GM13976 (cell line): ENCODE results near the gene DCUN1D3.
"Not testable (repeated sequence)": the region's sequence is repeated elsewhere in the genome, so short reads cannot be mapped to it uniquely, and the experiment has no call there.

ENCODE experiments used
- DNase-seq: peaks from one replicate; pipeline ENCODE4 v3.0.0; 2012; ENCODE audit warnings: low spot score
- in situ Hi-C: fragments of 300-500 bp; cut with MboI; formaldehyde crosslinking; loops from one replicate; pipeline ENCODE4 v1.12.0; 2022; ENCODE audit warnings: low sequenced_read_pairs, mixed read lengths, inconsistent platforms; ENCODE audit not compliant: unreplicated experiment
- TF ChIP-seq, protein P1 (sequence below): IDR thresholded peaks from 2 replicates; pipeline ENCODE4 v1.5.1; 2012; ENCODE audit warnings: borderline replicate concordance, mild to moderate bottlenecking; ENCODE audit not compliant: insufficient read depth; ENCODE audit errors: extremely low read depth, missing control alignments, control extremely low read depth

The DCUN1D3 gene

DNA sequence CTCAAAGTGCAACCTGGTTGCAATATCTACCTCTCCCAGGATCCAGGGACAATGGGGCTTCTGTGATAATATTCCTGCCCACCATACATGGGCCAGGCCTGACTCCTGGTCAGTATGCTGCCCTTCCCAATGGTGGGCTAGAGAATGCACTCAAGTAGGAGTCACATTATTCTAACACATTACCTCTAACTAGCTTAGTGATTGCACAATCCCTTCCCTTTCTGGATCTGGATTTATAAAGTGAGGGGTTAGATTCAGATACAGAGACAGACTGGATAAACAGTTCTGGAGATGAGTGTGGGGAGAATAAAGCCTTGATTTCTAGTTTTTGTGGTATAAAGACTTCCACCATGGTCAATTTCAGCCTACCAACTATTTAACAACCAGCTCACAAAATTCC is 33.4 kb upstream of the DCUN1D3 start:
- TF ChIP-seq, protein P1, sequence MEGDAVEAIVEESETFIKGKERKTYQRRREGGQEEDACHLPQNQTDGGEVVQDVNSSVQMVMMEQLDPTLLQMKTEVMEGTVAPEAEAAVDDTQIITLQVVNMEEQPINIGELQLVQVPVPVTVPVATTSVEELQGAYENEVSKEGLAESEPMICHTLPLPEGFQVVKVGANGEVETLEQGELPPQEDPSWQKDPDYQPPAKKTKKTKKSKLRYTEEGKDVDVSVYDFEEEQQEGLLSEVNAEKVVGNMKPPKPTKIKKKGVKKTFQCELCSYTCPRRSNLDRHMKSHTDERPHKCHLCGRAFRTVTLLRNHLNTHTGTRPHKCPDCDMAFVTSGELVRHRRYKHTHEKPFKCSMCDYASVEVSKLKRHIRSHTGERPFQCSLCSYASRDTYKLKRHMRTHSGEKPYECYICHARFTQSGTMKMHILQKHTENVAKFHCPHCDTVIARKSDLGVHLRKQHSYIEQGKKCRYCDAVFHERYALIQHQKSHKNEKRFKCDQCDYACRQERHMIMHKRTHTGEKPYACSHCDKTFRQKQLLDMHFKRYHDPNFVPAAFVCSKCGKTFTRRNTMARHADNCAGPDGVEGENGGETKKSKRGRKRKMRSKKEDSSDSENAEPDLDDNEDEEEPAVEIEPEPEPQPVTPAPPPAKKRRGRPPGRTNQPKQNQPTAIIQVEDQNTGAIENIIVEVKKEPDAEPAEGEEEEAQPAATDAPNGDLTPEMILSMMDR, result no peak
- DNase-seq, result no peak
- in situ Hi-C loops, result no loop called here

- no peak for DNase-seq
- TF ChIP-seq, protein P1, result no peak
- in situ Hi-C loops, result no loop called here
These were observed 31.0 kb upstream of the DCUN1D3 start for GRCh38 chr16:20931066-20931600.

- in situ Hi-C loops, result no loop called here
- no peak for DNase-seq
- TF ChIP-seq, protein P1, result no peak
These were observed 30.2 kb upstream of the DCUN1D3 start for GRCh38 chr16:20930365-20930690.

GRCh38 chr16:20929676-20930364 is 29.7 kb upstream of the DCUN1D3 start:
- in situ Hi-C loops, result not testable (repeated sequence)
- peak; percentile 40 for DNase-seq

DNA sequence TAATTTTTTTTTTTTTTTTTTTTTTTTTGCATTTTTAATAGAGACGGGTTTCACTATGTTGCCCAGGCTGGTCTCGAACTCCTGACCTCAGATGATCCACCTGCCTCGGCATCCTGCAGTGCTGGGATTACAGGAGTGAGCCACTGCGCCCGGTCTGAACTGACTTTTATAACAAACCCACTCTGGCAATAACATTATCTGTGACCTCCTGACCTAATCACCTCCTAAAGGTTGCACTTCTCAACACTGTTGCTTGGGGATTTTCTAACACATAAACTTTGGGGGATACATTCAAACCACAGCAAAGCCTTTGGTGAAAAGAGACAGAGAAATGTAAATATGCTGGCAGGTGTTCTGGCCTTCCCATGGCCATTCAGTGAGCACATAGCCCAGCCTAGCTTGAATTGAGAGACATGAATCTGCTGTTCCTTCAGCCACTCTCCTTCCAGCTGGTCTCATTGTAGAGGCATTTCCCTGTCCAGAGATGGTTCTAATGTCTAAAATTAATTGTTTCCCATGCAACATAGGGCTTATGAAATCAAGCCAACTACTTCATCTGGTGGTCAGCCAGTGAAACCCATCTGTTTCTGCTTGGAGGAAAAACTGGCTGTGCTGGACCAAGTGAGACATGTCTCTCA is 28.7 kb upstream of the DCUN1D3 start:
- peak; percentile 38 for DNase-seq
- TF ChIP-seq, protein P1, result no peak
- in situ Hi-C loops, result no loop called here

GRCh38 chr16:20925751-20926150 is 25.6 kb upstream of the DCUN1D3 start:
- in situ Hi-C loops, result no loop called here
- no peak for DNase-seq
- TF ChIP-seq, protein P1, result no peak

GRCh38 chr16:20923876-20924275 is 23.7 kb upstream of the DCUN1D3 start:
- in situ Hi-C loops, result no loop called here
- DNase-seq, result no peak
- TF ChIP-seq, protein P1, result no peak
